CD14-positive monocyte (primary cell): Measurements from ENCODE around the gene OR2T1. TPM values are rescaled to one million over a fixed set of nuclear protein-coding genes. Genes with fewer than 3 reads are reported as not detected.
"Not testable (repeated sequence)": the region's sequence is repeated elsewhere in the genome, so short reads cannot be mapped to it uniquely, and the experiment has no call there.

Experiments
- DNase-seq, 3 donors: peaks; one replicate each; pipeline ENCODE4 v3.0.0-alpha.2; 2011 to 2022
- H2AFZ ChIP-seq: 2 replicates; pipeline ENCODE4 v1.6.0; 2012; ENCODE audit warnings: mild to moderate bottlenecking, low read depth, low read length, inconsistent platforms; ENCODE audit not compliant: insufficient read depth, poor library complexity, severe bottlenecking
- H3K27ac ChIP-seq, 2 donors: 1 replicate in 1 of 2; 2 replicates in 1 of 2; pipeline ENCODE4 v1.5.1; 2012 to 2013; ENCODE audit warnings: low read length in 2 of 2, control low read depth in 1 of 2, inconsistent platforms in 1 of 2, low read depth in 1 of 2, mild to moderate bottlenecking in 1 of 2
- H3K27me3 ChIP-seq, 2 donors: one replicate each; pipeline versions ENCODE4 v1.6.0 to v1.6.1; 2011 to 2013; ENCODE audit warnings: low read length in 2 of 2; ENCODE audit not compliant: control insufficient read depth in 2 of 2, insufficient read depth in 2 of 2
- H3K36me3 ChIP-seq, 2 donors: replicated peaks in 1 of 2; 1 replicate in 1 of 2; 2 replicates in 1 of 2; pipeline versions ENCODE4 v1.5.1 to v1.6.1; 2012 to 2013; ENCODE audit warnings: low read length in 2 of 2, control low read depth in 1 of 2, inconsistent platforms in 1 of 2, mild to moderate bottlenecking in 1 of 2; ENCODE audit not compliant: insufficient read depth in 2 of 2, control insufficient read depth in 1 of 2
- H3K4me1 ChIP-seq, 2 donors: 1 replicate in 1 of 2; 2 replicates in 1 of 2; pipeline versions ENCODE4 v1.5.1 to v1.6.1; 2012 to 2013; ENCODE audit warnings: low read length in 2 of 2, control low read depth in 1 of 2, inconsistent platforms in 1 of 2, mild to moderate bottlenecking in 1 of 2, moderate library complexity in 1 of 2; ENCODE audit not compliant: insufficient read depth in 2 of 2, control insufficient read depth in 1 of 2
- H3K4me2 ChIP-seq: replicated peaks from 2 replicates; pipeline ENCODE3; 2012; ENCODE audit warnings: low read length, moderate library complexity, mild to moderate bottlenecking; ENCODE audit not compliant: poor library complexity, severe bottlenecking; ENCODE audit errors: extremely low read depth
- H3K4me3 ChIP-seq, 3 experiments: fragments of 200-600 bp in 1 of 3; sonication (generic) in 1 of 3; replicated peaks in 1 of 3; 1 replicate in 2 of 3; 2 replicates in 1 of 3; pipeline ENCODE4 v1.5.1; 2011 to 2013; ENCODE audit warnings: low read length in 3 of 3, mild to moderate bottlenecking in 3 of 3, control low read depth in 2 of 3, low read depth in 2 of 3, inconsistent platforms in 1 of 3, moderate library complexity in 1 of 3
- H3K79me2 ChIP-seq: 2 replicates; pipeline ENCODE4 v1.6.0; 2012; ENCODE audit warnings: mild to moderate bottlenecking, control low read depth, inconsistent platforms, low read length, moderate library complexity; ENCODE audit not compliant: insufficient read depth
- H3K9ac ChIP-seq: 2 replicates; pipeline ENCODE4 v1.6.0; 2017; ENCODE audit warnings: low read length, mild to moderate bottlenecking; ENCODE audit not compliant: insufficient read depth, poor library complexity, severe bottlenecking
- H3K9me3 ChIP-seq, 2 donors: replicated peaks in 1 of 2; 1 replicate in 1 of 2; 2 replicates in 1 of 2; pipeline versions ENCODE4 v1.5.1 to v1.6.1; 2012 to 2013; ENCODE audit warnings: low read length in 2 of 2, control low read depth in 1 of 2; ENCODE audit not compliant: control insufficient read depth in 1 of 2, insufficient read depth in 1 of 2
- H4K20me1 ChIP-seq: 2 replicates; pipeline ENCODE4 v1.6.0; 2012; ENCODE audit warnings: mild to moderate bottlenecking, low read length, control low read depth, moderate library complexity; ENCODE audit not compliant: insufficient read depth
- H3K27ac Mint-ChIP-seq, 7 donors: one replicate each; pipeline ENCODE4 v1.8.0; 2020; ENCODE audit warnings: mild to moderate bottlenecking in 7 of 7, mixed read lengths in 7 of 7, moderate library complexity in 6 of 7, inconsistent platforms in 2 of 7
- H3K27me3 Mint-ChIP-seq, 3 donors: one replicate each; pipeline ENCODE4 v1.8.0; 2021 to 2022; ENCODE audit warnings: low read depth in 3 of 3, mild to moderate bottlenecking in 3 of 3, mixed read lengths in 3 of 3, moderate library complexity in 3 of 3, inconsistent platforms in 1 of 3
- H3K36me3 Mint-ChIP-seq, 2 donors: one replicate each; pipeline ENCODE4 v1.8.0; 2020; ENCODE audit warnings: mixed read lengths in 2 of 2, inconsistent platforms in 1 of 2, mild to moderate bottlenecking in 1 of 2
- H3K4me1 Mint-ChIP-seq: one replicate; pipeline ENCODE4 v1.8.0; 2020; ENCODE audit warnings: mild to moderate bottlenecking, mixed read lengths
- H3K4me3 Mint-ChIP-seq, 2 donors: one replicate each; pipeline ENCODE4 v1.8.0; 2020; ENCODE audit warnings: mild to moderate bottlenecking in 2 of 2, mixed read lengths in 2 of 2, moderate library complexity in 1 of 2
- H3K9me3 Mint-ChIP-seq, 7 donors: one replicate each; pipeline ENCODE4 v1.8.0; 2020 to 2022; ENCODE audit warnings: mixed read lengths in 7 of 7, mild to moderate bottlenecking in 6 of 7, moderate library complexity in 6 of 7, inconsistent platforms in 2 of 7
- WGBS: methylation state at CpG from one replicate; pipeline ENCODE4 v1.1.5; 2013; ENCODE audit warnings: missing lambda C conversion rate; ENCODE audit not compliant: insufficient coverage; 5-methylcytosine and 5-hydroxymethylcytosine counted together
- intact Hi-C, 2 donors: fragments of 100-400 bp; cut with micrococcal nuclease; formaldehyde crosslinking; loops; one replicate each; pipeline versions ENCODE4 v1.15.0 to v1.15.1; 2023
- polyA plus RNA-seq, 3 donors: library from polyadenylated mRNA; depleted of rRNA in 1 of 3; unstranded in 2 of 3; stranded (reverse) in 1 of 3; fragments of 300-500 nt in 2 of 3; fragments of >200 nt in 1 of 3; fragmentation: Illumina TruSeq in 2 of 3; gene quantifications; 1 replicate in 2 of 3; 2 replicates in 1 of 3; pipeline ENCODE4 v1.2.3, GENCODE V29; 2012 to 2021
- TF ChIP-seq, protein P1 (sequence below): fragments of 200-600 bp; IDR thresholded peaks from one replicate; pipeline ENCODE4 v1.8.0; 2022; ENCODE audit warnings: antibody characterized with exemption, mild to moderate bottlenecking

Gene OR2T1
- polyA plus RNA-seq, 3 donors: not detected

- no peak overlapping the region for H3K27ac Mint-ChIP-seq
- WGBS: 80% methylated on average over 1 of the region's 2 CpGs
- no peak for DNase-seq
Measured at GRCh38 chr1:248417854-248418253, 15.0 kb downstream of the OR2T1 start.

DNA sequence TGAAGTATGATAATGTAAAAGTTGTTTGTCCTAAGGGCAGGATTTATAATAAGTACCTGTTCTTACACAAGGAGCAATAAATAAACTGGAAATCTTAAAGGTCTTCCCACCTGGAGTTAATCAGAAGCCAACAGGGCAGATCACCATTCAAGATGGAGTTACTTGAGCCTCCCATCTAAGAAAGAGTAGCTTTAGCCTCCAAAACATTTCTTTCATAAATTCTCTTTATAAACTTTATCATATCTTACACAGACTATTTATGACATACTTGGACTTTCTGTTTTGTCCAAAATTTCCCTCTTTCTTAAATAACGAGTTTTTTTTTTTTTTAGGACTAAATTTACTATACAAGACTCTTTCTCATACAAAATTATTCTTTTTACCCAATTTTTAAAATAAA lies 18.5 kb downstream of the OR2T1 start:
- no peak overlapping the region for H3K27ac ChIP-seq
- no CpG with 5 or more reads among the region's 1 CpG for WGBS
- H3K27ac Mint-ChIP-seq: no peak overlapping the region

More at GRCh38 chr1:248417854-248418253, 15.0 kb downstream of the OR2T1 start:
- Histone ChIP-seq H2AFZ (no peak overlapping the region), H3K9me3 (peaks cover 15 to 23% of the 10 kb centered on the region in 2 donors), H3K4me3 (no peak overlapping the region), H3K27ac (no peak overlapping the region), H3K9ac (no peak overlapping the region), H3K36me3 (no peaks in the 10 kb centered on the region), H4K20me1 (no peaks in the 10 kb centered on the region), H3K4me1 (no peaks in the 10 kb centered on the region), H3K4me2 (no peak overlapping the region), H3K79me2 (no peaks in the 10 kb centered on the region), H3K27me3 (no peaks in the 10 kb centered on the region)
- no peaks in the 10 kb centered on the region for H3K36me3 Mint-ChIP-seq
- TF ChIP-seq, protein P1, sequence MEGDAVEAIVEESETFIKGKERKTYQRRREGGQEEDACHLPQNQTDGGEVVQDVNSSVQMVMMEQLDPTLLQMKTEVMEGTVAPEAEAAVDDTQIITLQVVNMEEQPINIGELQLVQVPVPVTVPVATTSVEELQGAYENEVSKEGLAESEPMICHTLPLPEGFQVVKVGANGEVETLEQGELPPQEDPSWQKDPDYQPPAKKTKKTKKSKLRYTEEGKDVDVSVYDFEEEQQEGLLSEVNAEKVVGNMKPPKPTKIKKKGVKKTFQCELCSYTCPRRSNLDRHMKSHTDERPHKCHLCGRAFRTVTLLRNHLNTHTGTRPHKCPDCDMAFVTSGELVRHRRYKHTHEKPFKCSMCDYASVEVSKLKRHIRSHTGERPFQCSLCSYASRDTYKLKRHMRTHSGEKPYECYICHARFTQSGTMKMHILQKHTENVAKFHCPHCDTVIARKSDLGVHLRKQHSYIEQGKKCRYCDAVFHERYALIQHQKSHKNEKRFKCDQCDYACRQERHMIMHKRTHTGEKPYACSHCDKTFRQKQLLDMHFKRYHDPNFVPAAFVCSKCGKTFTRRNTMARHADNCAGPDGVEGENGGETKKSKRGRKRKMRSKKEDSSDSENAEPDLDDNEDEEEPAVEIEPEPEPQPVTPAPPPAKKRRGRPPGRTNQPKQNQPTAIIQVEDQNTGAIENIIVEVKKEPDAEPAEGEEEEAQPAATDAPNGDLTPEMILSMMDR: no peak
- no peak overlapping the region for H3K4me3 Mint-ChIP-seq
- H3K9me3 Mint-ChIP-seq: peaks cover 8 to 35% (median 17%) of the 10 kb centered on the region in 7 donors
- no peaks in the 10 kb centered on the region for H3K4me1 Mint-ChIP-seq
- intact Hi-C loops: no loop called here
- H3K27me3 Mint-ChIP-seq: no peaks in the 10 kb centered on the region

DNA sequence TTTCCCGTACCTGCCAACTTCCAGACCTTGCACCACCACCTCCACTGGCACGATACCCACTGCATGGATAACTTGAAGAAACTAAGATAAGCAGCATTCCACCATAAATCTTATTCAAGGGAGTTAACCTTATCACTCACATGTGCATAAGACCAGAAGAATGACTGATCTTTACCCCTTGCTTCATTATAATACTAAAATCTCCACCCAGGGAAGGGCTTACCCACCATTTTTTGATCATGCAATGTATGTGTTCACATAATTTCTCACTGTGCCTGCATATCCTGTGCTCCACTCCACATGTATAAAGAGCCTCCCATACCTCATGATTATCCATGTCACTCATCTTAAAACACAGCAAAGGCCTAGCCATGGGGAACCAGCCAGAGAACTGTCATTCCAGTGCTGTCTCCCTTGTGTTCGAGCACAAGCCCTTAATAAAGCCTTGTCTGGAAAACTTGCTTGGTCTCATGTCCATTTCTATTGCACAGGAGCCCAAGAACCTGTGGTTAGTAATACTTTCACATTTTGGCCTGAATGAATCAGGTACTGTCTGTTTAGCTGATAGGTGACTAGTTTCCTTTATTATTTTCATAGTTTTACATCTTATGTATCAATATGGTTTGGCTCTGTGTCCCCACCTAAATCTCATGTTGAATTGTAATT lies 24.8 kb downstream of the OR2T1 start:
- not testable (repeated sequence) for H3K27ac ChIP-seq, H3K4me3 Mint-ChIP-seq

More for the DNA sequence above, 18.5 kb downstream of the OR2T1 start:
- Histone ChIP-seq H3K79me2 (no peaks in the 10 kb centered on the region), H3K27me3 (no peaks in the 10 kb centered on the region), H4K20me1 (no peaks in the 10 kb centered on the region), H3K9me3 (peaks cover 15 to 34% of the 10 kb centered on the region in 2 donors), H3K9ac (no peak overlapping the region), H3K36me3 (no peaks in the 10 kb centered on the region), H3K4me1 (no peaks in the 10 kb centered on the region), H3K4me3 (no peak overlapping the region), H2AFZ (no peak overlapping the region), H3K4me2 (no peak overlapping the region)
- H3K9me3 Mint-ChIP-seq: peaks cover 8 to 35% (median 24%) of the 10 kb centered on the region in 7 donors
- intact Hi-C loops: no loop called here
- no peaks in the 10 kb centered on the region for H3K36me3 Mint-ChIP-seq
- no peak overlapping the region for H3K4me3 Mint-ChIP-seq
- no peaks in the 10 kb centered on the region for H3K4me1 Mint-ChIP-seq
- no peak for DNase-seq
- H3K27me3 Mint-ChIP-seq: no peaks in the 10 kb centered on the region
- TF ChIP-seq, protein P1: no peak

More for the DNA sequence above, 24.8 kb downstream of the OR2T1 start:
- H3K4me3 ChIP-seq, H3K27me3 ChIP-seq, H2AFZ ChIP-seq, H3K4me1 ChIP-seq, H4K20me1 ChIP-seq, H3K79me2 ChIP-seq, H3K4me2 ChIP-seq, intact Hi-C loops, H3K4me1 Mint-ChIP-seq, H3K36me3 ChIP-seq, H3K27me3 Mint-ChIP-seq, H3K27ac Mint-ChIP-seq, H3K36me3 Mint-ChIP-seq, DNase-seq, H3K9ac ChIP-seq: not testable (repeated sequence)
- WGBS: 95% methylated on average over 2 of the region's 3 CpGs
- peaks cover 3 to 17% (median 7%) of the 10 kb centered on the region in 7 donors for H3K9me3 Mint-ChIP-seq
- peaks cover 2 to 13% of the 10 kb centered on the region in 2 donors for H3K9me3 ChIP-seq
